Measurements from ENCODE around the gene AGAP1.

AGAP1 gene

DNA sequence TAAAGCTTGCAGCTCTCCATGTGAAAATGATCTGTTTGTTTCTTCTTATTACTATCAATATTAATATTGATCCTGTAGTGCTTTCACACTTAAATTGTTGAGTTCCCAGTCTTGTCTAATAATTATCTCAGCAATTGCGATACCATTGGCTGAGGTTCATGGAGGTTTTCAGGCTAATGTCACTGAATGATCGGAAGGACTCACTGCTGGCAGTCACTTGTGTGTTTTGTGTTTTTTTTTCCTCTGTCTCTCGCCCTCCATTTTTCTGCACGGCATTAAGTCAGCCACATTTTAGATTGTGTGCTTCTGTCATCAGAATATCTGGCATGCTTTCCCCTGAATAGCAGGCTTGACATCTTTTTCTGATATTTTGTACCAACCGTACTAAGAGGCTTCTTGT, 43.7 kb downstream of the AGAP1 start:
- Histone ChIP-seq H3K79me2 (ENCODE audit: control insufficient read depth, low read length) (no peaks in the 10 kb centered on the region), H3F3A (ENCODE audit: control insufficient read depth, insufficient read depth) (no peaks in the 10 kb centered on the region), H3K36me3 (ENCODE audit: control insufficient read depth, low read length) (no peaks in the 10 kb centered on the region), H3K27ac (ENCODE audit: low read depth, low read length) (no peak overlapping the region), H3K9me2 (replicated peaks; ENCODE audit: control insufficient read depth, low read length) (no peaks in the 10 kb centered on the region), H4K20me1 (ENCODE audit: control insufficient read depth, insufficient read depth, low read depth, low read length) (no peaks in the 10 kb centered on the region), H3K4me2 (ENCODE audit: low read length) (no peak overlapping the region), H3K4me3 (ENCODE audit: low read length) (no peak overlapping the region), H3K4me1 (ENCODE audit: control insufficient read depth, low read length) (no peaks in the 10 kb centered on the region), H3K27me3 (ENCODE audit: control insufficient read depth, low read length) (no peaks in the 10 kb centered on the region), H3K9me3 (ENCODE audit: control insufficient read depth, insufficient read depth, low read length) (no peaks in the 10 kb centered on the region)
- no peak for TF ChIP-seq EZH2phosphoT487 (IDR thresholded peaks at IDR 0.05; ENCODE audit: borderline replicate concordance, low read length)
- TF ChIP-seq CTCF (IDR thresholded peaks at IDR 0.05; ENCODE audit: low read depth, low read length, poor library complexity, severe bottlenecking) = no peak

DNA sequence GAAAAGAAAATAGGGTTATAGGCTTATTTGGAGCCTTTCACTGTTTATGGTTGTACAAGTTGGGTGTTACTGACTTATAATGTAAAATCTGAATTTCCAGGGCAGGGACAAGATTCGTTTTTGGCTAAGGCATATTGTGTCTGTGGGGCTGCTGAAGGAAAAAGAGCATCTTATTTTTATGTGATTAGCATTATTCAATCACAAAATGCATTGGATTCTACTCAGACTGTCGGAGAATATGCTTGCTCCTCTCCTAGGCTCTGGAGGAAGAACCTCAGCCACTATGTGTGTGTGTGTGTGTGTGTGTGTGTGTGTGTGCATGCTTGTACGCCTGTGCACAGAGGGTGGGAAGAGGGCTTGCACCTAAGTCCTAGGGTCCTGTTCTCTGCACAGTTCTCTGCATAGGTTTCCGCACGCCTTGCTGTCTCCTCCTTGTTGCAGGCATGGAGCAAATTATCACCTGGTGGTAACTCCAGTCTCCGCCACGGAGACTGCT, 44.3 kb downstream of the AGAP1 start:
- no peaks in the 10 kb centered on the region for H3F3A ChIP-seq (ENCODE audit: control insufficient read depth, insufficient read depth)
- no peaks in the 10 kb centered on the region for H3K4me1 ChIP-seq (ENCODE audit: control insufficient read depth, low read length)
- no peaks in the 10 kb centered on the region for H3K79me2 ChIP-seq (ENCODE audit: control insufficient read depth, low read length)
- no peak overlapping the region for H3K4me2 ChIP-seq (ENCODE audit: low read length)
- H3K4me3 ChIP-seq (ENCODE audit: low read length) = no peak overlapping the region
- H3K9me3 ChIP-seq (ENCODE audit: control insufficient read depth, insufficient read depth, low read length) = no peaks in the 10 kb centered on the region
- H3K27me3 ChIP-seq (ENCODE audit: control insufficient read depth, low read length) = no peaks in the 10 kb centered on the region
- H3K9me2 ChIP-seq (replicated peaks; ENCODE audit: control insufficient read depth, low read length) = no peaks in the 10 kb centered on the region
- no peaks in the 10 kb centered on the region for H3K36me3 ChIP-seq (ENCODE audit: control insufficient read depth, low read length)
- no peak overlapping the region for H3K27ac ChIP-seq (ENCODE audit: low read depth, low read length)
- TF ChIP-seq CTCF (IDR thresholded peaks at IDR 0.05; ENCODE audit: low read depth, low read length, poor library complexity, severe bottlenecking) (no peak), EZH2phosphoT487 (IDR thresholded peaks at IDR 0.05; ENCODE audit: borderline replicate concordance, low read length) (no peak)
- H4K20me1 ChIP-seq (ENCODE audit: control insufficient read depth, insufficient read depth, low read depth, low read length) = no peaks in the 10 kb centered on the region

- H3F3A ChIP-seq (ENCODE audit: control insufficient read depth, insufficient read depth) = no peaks in the 10 kb centered on the region
- no peaks in the 10 kb centered on the region for H3K4me1 ChIP-seq (ENCODE audit: control insufficient read depth, low read length)
- no peaks in the 10 kb centered on the region for H3K27me3 ChIP-seq (ENCODE audit: control insufficient read depth, low read length)
- no peak overlapping the region for H3K4me2 ChIP-seq (ENCODE audit: low read length)
- H3K36me3 ChIP-seq (ENCODE audit: control insufficient read depth, low read length) = no peaks in the 10 kb centered on the region
- H3K79me2 ChIP-seq (ENCODE audit: control insufficient read depth, low read length) = no peaks in the 10 kb centered on the region
- TF ChIP-seq EZH2phosphoT487 (IDR thresholded peaks at IDR 0.05; ENCODE audit: borderline replicate concordance, low read length) (no peak), CTCF (IDR thresholded peaks at IDR 0.05; ENCODE audit: low read depth, low read length, poor library complexity, severe bottlenecking) (no peak)
- no peak overlapping the region for H3K27ac ChIP-seq (ENCODE audit: low read depth, low read length)
- no peak overlapping the region for H3K4me3 ChIP-seq (ENCODE audit: low read length)
- no peaks in the 10 kb centered on the region for H3K9me2 ChIP-seq (replicated peaks; ENCODE audit: control insufficient read depth, low read length)
- no peaks in the 10 kb centered on the region for H3K9me3 ChIP-seq (ENCODE audit: control insufficient read depth, insufficient read depth, low read length)
- H4K20me1 ChIP-seq (ENCODE audit: control insufficient read depth, insufficient read depth, low read depth, low read length) = no peaks in the 10 kb centered on the region
Observed at GRCh38 chr2:235538981-235539380, 45.1 kb downstream of the AGAP1 start.

Measured in DOHH2 (cell line).